Spleen (tissue), 13 donors: ENCODE data around the gene TRIM77. TPM values are rescaled to one million over a fixed set of nuclear protein-coding genes. Genes with fewer than 3 reads are reported as not detected.
"Not testable (repeated sequence)": the region's sequence is repeated elsewhere in the genome, so short reads cannot be mapped to it uniquely, and the experiment has no call there.

Experiments used
- DNase-seq: peaks from one replicate; pipeline ENCODE4 v3.0.0-alpha.2; 2020
- H3K27ac ChIP-seq, 8 donors: fragments of 200-600 bp; sonication (generic) in 7 of 8; 1 replicate in 4 of 8; 2 replicates in 4 of 8; pipeline versions ENCODE4 v1.5.0 to v1.8.0; 2016 to 2021; ENCODE audit warnings: inconsistent platforms in 4 of 8, mild to moderate bottlenecking in 4 of 8, moderate library complexity in 1 of 8
- H3K27me3 ChIP-seq, 7 donors: fragments of 200-600 bp; sonication (generic) in 6 of 7; replicated peaks in 1 of 7; 1 replicate in 4 of 7; 2 replicates in 3 of 7; pipeline versions ENCODE4 v1.5.0 to v1.8.0; 2016 to 2021; ENCODE audit warnings: inconsistent platforms in 3 of 7, mild to moderate bottlenecking in 1 of 7
- H3K36me3 ChIP-seq, 6 donors: fragments of 200-600 bp; sonication (generic) in 5 of 6; 1 replicate in 4 of 6; 2 replicates in 2 of 6; pipeline versions ENCODE4 v1.5.0 to v1.8.0; 2016 to 2021; ENCODE audit warnings: inconsistent platforms in 2 of 6
- H3K4me1 ChIP-seq, 6 donors: fragments of 200-600 bp; sonication (generic) in 5 of 6; 1 replicate in 3 of 6; 2 replicates in 3 of 6; pipeline versions ENCODE4 v1.5.0 to v1.8.0; 2016 to 2021; ENCODE audit warnings: inconsistent platforms in 3 of 6
- H3K4me3 ChIP-seq, 8 donors: fragments of 200-600 bp; sonication (generic) in 7 of 8; 1 replicate in 4 of 8; 2 replicates in 4 of 8; pipeline versions ENCODE4 v1.5.0 to v1.8.0; 2016 to 2021; ENCODE audit warnings: inconsistent platforms in 4 of 8, mild to moderate bottlenecking in 4 of 8, moderate library complexity in 2 of 8
- H3K9me3 ChIP-seq, 8 donors: fragments of 200-600 bp; sonication (generic) in 7 of 8; 1 replicate in 4 of 8; 2 replicates in 4 of 8; pipeline versions ENCODE4 v1.5.0 to v1.8.0; 2016 to 2021; ENCODE audit warnings: inconsistent platforms in 4 of 8
- CTCF ChIP-seq, 11 experiments: fragments of 200-600 bp in 7 of 11; fragments of 450-650 bp in 4 of 11; sonication (generic) in 4 of 11; IDR thresholded peaks in 8 of 11; conservative IDR thresholded peaks in 3 of 11; 1 replicate in 7 of 11; 2 replicates in 4 of 11; pipeline versions ENCODE4 v1.4.0 to v1.8.0; 2016 to 2021; ENCODE audit warnings: antibody characterized with exemption in 11 of 11, inconsistent platforms in 4 of 11, mild to moderate bottlenecking in 1 of 11
- POLR2A ChIP-seq, 3 donors: fragments of 450-650 bp; IDR thresholded peaks; one replicate each; pipeline ENCODE4 v1.5.1; 2017; ENCODE audit warnings: antibody characterized with exemption in 3 of 3, mild to moderate bottlenecking in 1 of 3
- POLR2AphosphoS5 ChIP-seq, 3 donors: sonication (generic); formaldehyde crosslinking; IDR thresholded peaks; one replicate each; pipeline ENCODE4 v1.5.1; 2017; ENCODE audit warnings: antibody characterized with exemption in 3 of 3
- WGBS, 5 donors: extraction: QIAGEN DNeasy Blood & Tissue Kit in 3 of 5; methylation state at CpG; one replicate each; pipeline versions ENCODE4 v1.1.5 to v1.1.7; 2013 to 2018; 5-methylcytosine and 5-hydroxymethylcytosine counted together
- intact Hi-C: fragments of 100-400 bp; cut with DNase I; formaldehyde crosslinking; loops from one replicate; pipeline ENCODE4 v1.15.0; 2023; ENCODE audit warnings: low total_unique reads
- long read RNA-seq, 2 donors: transcript quantifications; one replicate each; lab custom pipeline, GENCODE V29; 2026
- polyA plus RNA-seq, 3 donors: library from polyadenylated mRNA; stranded (reverse); fragments of 200-250 nt; gene quantifications; one replicate each; pipeline ENCODE4 v1.2.1, GENCODE V29; 2013
- total RNA-seq, 7 donors: library from RNA; depleted of rRNA in 3 of 7; stranded (reverse); fragments of >200 nt in 3 of 7; fragmentation: NEBNext Ultra II Directional in 4 of 7; extraction: Animal tissue kit (Norgen Biotek cat#: 25700) in 4 of 7; gene quantifications; one replicate each; pipeline versions ENCODE4 v1.1.0 to v1.2.1, GENCODE V29; 2016 to 2021
- donor health status: healthy with polysubstance abuse.
- donor health status: DM: no; HTN: no; CAD: no; lungs with moderate emphysema.
- donor health status: DM: no; HTN: no; CAD: no.
- donor health status: Bipolar disorder and iron deficiency.
- donor health status: healthy.
- donor health status: DM: no; HTN: no; CAD: no.
- donor health status: DM: yes; HTN: yes; CAD: no.

TRIM77 gene
- not detected for total RNA-seq
- polyA plus RNA-seq, result not detected
- long read RNA-seq, donor 1, result 0 reads
- long read RNA-seq, donor 2, result 0 reads

- H3K36me3 ChIP-seq, H3K4me3 ChIP-seq, intact Hi-C loops, H3K27ac ChIP-seq, H3K27me3 ChIP-seq, DNase-seq, H3K4me1 ChIP-seq, H3K9me3 ChIP-seq: not testable (repeated sequence)
- 71 to 85% (median 76%) methylated on average over 2 of the region's 2 CpGs for WGBS, 5 donors
Measured at GRCh38 chr11:89709999-89710398, at the start of gene TRIM77. TRIM77 (plus strand) TSS chr11:89710299; CDS start chr11:89710299, 0 bp downstream.

DNA sequence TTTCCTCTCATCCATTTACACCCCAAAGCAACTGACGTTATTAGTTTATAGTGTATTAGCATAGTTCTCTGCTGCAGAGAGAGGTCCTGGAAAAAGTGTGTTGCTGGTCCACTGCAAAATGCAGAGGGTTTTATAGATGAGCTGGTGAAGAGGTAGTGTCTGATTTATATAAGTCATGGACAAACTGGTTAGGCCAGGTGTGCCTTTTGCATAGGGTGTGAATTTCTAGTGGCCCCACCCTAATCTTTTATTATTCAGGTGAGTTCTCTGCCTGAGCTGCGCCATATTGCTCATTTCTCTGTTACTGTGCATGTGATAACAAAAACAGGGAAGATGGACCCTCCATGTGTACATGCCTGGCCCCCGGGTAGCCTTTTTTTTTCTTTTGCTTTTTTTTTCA is 43.1 kb upstream of the TRIM77 start:
- intact Hi-C loops, result no loop called here
- no peak overlapping the region for H3K27ac ChIP-seq
- no peaks in the 10 kb centered on the region for H3K9me3 ChIP-seq
- no peaks in the 10 kb centered on the region for H3K36me3 ChIP-seq
- 81 to 93% (median 85%) methylated on average over 3 of the region's 3 CpGs for WGBS, 5 donors
- no peak for DNase-seq
- TF ChIP-seq POLR2A (IDR thresholded peaks at IDR 0.05) (no peak), CTCF (IDR thresholded peaks at IDR 0.05 in 8 of 11, conservative IDR thresholded peaks at IDR 0.05 in 3 of 11) (no peak), POLR2AphosphoS5 (IDR thresholded peaks at IDR 0.05) (no peak)
- H3K4me1 ChIP-seq, result no peaks in the 10 kb centered on the region
- no peaks in the 10 kb centered on the region for H3K27me3 ChIP-seq
- H3K4me3 ChIP-seq, result no peak overlapping the region

DNA sequence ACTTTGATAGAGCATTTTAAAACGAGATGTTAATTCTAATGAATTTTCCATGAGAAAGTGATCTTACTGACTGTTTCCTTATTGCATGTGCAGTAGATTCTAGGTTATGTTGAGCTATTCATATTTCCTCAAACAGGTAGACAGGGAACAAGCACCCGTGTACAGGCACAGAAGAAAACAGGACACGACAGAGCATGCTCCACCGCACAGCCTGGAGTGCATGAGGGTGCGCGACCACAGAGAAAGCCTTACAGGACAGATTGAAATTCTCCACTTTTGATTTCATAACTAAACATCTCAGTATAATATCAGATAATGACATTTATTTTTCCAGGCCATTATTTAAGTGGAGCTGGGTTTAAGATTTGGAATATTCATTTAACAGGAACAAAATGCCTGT is 41.9 kb upstream of the TRIM77 start:
- H3K27ac ChIP-seq, H3K4me3 ChIP-seq, H3K9me3 ChIP-seq, DNase-seq, H3K27me3 ChIP-seq, H3K4me1 ChIP-seq, intact Hi-C loops, H3K36me3 ChIP-seq: not testable (repeated sequence)
- 84 to 92% (median 86%) methylated on average over 6 of the region's 6 CpGs for WGBS, 5 donors

DNA sequence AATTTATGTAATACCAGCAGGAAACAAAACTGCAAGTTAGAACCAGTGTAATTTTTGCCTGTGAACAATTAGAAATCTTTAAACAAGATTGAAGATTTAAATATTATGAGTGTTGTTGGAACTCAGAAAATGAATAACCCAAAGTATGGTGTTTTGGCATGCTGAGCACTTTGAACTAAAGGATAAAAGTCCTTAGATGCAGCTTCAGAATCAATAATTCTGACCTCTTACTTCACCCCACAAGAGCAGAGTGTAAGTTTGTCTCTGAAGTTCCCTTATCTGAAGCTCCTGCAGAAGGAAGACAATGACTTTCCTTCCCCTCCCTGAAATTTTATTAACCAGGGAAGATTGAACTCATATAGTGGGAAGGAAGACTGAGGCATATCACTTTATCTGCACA is 40.5 kb upstream of the TRIM77 start:
- intact Hi-C loops, H3K4me3 ChIP-seq, DNase-seq, H3K27me3 ChIP-seq, H3K4me1 ChIP-seq, H3K9me3 ChIP-seq, H3K36me3 ChIP-seq, H3K27ac ChIP-seq: not testable (repeated sequence)

GRCh38 chr11:89669993-89670669 is 40.0 kb upstream of the TRIM77 start:
- intact Hi-C loops, H3K36me3 ChIP-seq, DNase-seq, H3K4me3 ChIP-seq, H3K27me3 ChIP-seq, H3K9me3 ChIP-seq, H3K4me1 ChIP-seq, H3K27ac ChIP-seq: not testable (repeated sequence)
- WGBS, 5 donors, result 64 to 73% (median 72%) methylated on average over 4 of the region's 4 CpGs

DNA sequence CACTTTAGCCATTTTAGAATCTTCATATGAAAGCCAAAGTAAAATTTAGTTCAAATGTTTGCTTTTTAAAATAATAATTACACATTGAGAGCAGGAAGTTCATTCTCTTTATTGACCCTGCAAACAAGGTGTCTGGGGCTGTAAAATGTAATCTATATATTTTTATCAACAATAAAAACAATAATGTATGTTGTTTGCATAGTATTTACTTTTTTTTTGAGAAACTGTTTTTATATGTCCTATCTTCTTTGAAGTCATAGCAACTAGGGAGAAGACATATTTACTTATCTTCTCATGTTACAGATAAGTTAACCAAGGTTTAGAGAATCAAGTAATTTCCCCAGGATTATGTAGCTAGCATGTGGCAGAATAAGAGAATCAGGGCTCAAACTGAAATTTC is 37.6 kb upstream of the TRIM77 start:
- H3K9me3 ChIP-seq, H3K4me3 ChIP-seq, H3K27ac ChIP-seq, intact Hi-C loops, H3K27me3 ChIP-seq, DNase-seq, H3K4me1 ChIP-seq, H3K36me3 ChIP-seq: not testable (repeated sequence)

DNA sequence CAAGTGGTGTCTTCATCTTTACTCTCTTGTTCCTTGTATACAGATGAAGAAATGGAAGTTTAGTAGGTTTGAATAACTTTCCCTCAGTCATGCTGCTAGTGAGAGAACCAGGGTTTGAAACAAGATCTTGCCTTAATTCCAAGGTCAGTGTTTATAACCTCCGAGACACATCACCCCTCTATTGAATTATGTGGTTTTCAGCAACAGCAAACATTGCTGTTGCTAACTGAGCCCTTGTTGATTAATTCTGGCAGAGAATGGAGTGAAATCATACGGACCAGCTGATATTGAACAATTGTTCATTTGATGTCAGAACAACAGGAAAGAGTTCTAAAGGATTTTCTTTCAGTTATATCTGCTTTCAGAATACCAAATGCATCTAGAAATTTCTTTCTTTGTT is 36.7 kb upstream of the TRIM77 start:
- DNase-seq, H3K27ac ChIP-seq, H3K4me1 ChIP-seq, H3K4me3 ChIP-seq, intact Hi-C loops, H3K27me3 ChIP-seq, H3K36me3 ChIP-seq, H3K9me3 ChIP-seq: not testable (repeated sequence)
- WGBS, 5 donors, result 51 to 63% (median 59%) methylated on average over 2 of the region's 2 CpGs

GRCh38 chr11:89675383-89675782 is 34.7 kb upstream of the TRIM77 start:
- DNase-seq, intact Hi-C loops: not testable (repeated sequence)

GRCh38 chr11:89675948-89676347 is 34.2 kb upstream of the TRIM77 start:
- 9 to 35% (median 19%) methylated on average over 4 of the region's 4 CpGs for WGBS, 5 donors
- H3K36me3 ChIP-seq, intact Hi-C loops, DNase-seq, H3K27me3 ChIP-seq, H3K9me3 ChIP-seq, H3K4me3 ChIP-seq, H3K4me1 ChIP-seq, H3K27ac ChIP-seq: not testable (repeated sequence)

More at GRCh38 chr11:89675383-89675782, 34.7 kb upstream of the TRIM77 start:
- H3K4me3 ChIP-seq, H3K27ac ChIP-seq, H3K27me3 ChIP-seq, H3K36me3 ChIP-seq, H3K4me1 ChIP-seq, H3K9me3 ChIP-seq: not testable (repeated sequence)
- 44 to 70% (median 62%) methylated on average over 2 of the region's 2 CpGs for WGBS, 5 donors

DNA sequence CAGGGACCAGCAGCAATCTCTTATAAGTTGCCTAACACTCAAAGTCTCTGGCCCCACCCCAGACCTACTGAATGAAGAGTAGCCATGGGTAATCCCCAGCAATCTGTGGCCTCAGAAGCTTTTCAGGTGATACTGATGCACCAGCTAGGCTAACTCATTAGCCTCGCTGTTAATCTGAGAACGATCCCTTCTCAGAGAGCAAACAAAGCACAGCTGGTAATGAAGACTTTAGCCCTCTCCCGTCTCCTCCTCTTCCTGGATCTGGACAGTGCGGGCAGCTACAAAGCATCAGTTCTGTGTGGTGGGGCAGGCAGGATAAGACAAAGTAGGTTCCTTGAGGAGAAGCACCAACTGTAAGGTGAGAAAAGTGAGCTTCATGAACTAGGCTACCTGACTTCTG is 3.0 kb upstream of the TRIM77 start:
- H3K27ac ChIP-seq, H3K36me3 ChIP-seq, H3K9me3 ChIP-seq, H3K27me3 ChIP-seq, H3K4me3 ChIP-seq, DNase-seq, intact Hi-C loops, H3K4me1 ChIP-seq: not testable (repeated sequence)
- WGBS, 5 donors, result 72 to 91% (median 86%) methylated on average over 4 of the region's 4 CpGs
